NCI-H128 (cell line): ENCODE data around the gene ELOVL3.

ENCODE experiments used
- DNase-seq: peaks from one replicate; lab custom pipeline; 2025; ENCODE audit not compliant: unreplicated experiment; lab: John Stamatoyannopoulos, UW

ELOVL3 gene

DNA sequence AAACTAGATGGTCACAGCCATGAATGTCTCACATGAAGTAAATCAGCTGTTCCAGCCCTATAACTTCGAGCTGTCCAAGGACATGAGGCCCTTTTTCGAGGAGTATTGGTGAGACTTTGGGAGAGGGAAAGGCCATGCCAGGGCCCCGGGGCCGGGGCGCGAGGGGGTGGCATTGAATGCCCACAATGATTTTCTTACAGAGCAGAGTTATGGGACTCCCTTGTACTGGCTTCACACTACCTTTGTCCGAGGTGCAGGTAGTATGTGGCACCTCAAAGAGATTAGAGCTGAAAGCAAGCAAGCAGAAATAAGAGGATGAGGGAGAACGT, 407 bp downstream of the ELOVL3 start:
- DNase-seq, result no peak

DNA sequence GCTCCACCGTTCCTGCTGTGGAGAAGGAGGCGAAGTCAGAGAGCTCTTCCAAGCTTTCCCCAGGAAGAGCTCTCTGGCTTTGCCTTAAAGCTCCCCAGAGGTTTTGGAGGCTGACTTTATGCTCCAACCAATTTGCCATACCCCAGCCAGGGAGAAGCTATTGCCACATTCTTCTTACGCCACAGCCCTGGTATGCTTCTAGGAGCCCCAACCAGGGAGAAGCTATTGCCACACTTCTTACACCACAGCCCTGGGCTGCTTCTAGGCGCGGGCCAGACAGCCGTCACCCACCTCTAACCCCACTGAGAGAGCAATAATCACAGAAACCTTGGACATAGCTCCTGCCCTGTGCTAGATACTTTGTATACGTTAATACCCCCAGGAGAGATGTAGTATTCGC, 951 bp downstream of the ELOVL3 start:
- DNase-seq, result no peak

DNA sequence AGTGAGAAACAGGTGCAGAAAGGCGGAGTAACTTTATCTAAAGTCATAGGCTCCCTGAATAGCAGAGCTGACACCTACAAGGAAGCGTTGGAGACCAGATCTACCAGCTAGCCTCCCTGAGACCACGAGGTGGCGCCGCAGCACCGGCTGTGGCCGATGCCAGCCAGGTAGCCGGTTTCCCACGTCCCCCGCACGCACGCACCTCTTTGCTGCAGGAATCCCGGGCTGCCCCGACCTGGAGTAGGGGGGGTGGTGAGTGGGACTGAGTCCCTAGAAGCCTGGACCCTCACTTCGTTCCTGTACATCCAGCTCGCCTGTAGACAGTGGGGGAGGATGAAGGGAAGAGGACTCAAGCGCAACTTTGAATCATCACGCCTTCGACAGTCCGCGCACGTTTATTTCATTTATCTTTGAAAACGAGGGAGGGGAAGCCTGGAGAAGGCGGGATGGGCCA, 3.7 kb downstream of the ELOVL3 start:
- DNase-seq, result peak; percentile 45

- peak; percentile 20 for DNase-seq
These were observed 4.3 kb downstream of the ELOVL3 start for GRCh38 chr10:102230264-102230860.

GRCh38 chr10:102230861-102231356, 4.8 kb downstream of the ELOVL3 start:
- DNase-seq, result no peak

DNA sequence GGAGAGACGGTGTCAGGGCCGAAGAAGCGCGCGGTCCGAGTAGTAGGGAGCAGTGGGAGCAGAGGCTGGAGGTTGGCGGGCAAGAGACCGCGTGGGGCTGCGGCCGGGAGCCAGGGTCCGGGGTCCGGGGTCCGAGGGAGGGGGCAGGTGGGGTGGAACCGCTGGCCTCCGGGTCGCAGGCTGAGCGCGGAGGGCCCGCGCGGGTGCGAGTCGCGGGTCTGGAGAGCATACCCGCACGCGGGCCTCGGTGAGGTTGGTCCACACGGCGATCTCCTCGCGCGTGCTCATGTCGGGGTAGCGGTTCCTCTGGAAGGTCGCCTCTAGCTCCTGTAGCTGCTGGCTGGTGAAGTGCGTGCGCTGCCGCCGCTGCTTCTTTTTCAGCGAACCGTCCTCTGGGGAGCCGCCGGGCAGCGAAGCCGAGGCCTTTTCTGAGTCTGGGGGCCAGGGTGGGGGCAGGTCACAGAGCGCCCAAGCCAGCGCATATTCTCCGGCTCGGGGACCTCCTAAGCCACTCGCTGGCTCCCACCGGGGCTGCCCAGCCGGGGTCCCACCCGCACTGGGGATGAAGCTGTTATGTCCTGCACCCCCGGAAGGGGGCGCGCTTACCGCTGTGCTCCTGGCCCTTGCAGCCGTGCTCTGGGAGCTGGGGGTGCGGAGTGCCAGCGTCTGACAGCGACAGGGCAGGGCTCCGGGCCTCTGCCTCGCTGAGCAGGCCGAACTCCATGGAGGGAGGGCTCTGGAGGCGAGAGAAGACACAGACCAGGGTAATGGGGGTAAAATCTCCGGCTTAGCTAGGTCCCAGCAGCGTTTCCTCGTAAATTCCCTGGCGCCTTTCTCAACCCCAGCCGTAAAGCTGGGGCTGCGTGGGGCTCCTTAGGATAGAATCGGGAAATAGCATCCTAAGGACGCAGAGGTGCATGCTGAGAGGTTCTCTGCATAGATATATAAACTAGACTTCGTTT, 5.5 kb downstream of the ELOVL3 start:
- DNase-seq, result peak; percentile 4

DNA sequence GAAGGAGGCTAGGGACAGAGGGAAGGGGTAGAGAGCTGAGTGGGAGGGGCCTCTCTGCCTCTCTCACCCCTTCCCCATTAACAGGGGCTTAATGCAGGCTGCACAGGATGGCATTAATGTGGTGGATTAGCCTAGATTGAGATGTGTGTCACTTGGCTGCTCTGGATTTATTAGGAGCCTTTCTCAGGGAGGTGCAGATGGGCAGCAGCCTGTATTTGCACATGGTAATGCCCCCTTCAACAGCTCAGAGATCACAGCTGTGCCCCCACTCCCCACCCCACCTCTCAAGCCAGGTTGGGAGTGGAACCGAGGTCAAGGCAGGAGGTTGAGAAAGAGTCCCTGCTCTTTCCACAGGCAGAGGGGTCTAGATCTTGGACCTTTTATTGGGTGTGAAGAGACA, 7.9 kb downstream of the ELOVL3 start:
- DNase-seq, result no peak

DNA sequence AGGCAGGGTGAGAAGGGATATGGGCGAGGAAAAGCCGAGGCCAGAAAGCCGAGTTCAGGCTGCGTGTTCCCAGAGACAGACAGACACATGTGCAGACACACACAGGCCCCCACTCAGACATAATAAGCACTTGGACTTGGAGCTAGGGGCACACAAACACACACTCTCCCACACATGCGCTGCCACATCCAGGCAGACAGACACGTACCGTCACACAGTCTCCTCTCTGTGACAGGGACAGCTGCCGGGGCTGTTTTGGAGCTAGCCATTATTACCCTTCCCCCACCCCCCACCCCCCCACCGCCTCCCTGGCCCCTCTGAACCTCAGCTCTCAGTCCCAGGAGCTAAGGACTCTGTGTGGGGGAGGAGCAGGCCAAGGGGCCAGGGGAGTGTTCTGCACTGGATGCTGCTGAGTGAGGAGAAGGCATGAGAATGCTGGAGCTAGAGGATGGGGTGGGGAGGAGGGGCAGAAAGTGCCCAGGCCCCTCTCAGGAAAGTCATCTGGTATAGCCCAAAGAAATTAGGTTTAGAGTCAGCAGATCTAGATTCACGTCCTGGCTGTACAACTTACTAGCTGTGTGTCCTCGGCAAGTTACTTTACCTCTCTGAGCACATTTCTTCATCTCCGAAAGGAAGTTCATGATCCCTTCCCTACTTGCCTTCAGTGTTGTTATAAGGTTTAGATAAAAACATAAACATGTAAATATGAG, 8.9 kb downstream of the ELOVL3 start:
- DNase-seq, result no peak

GRCh38 chr10:102235598-102235920, 9.5 kb downstream of the ELOVL3 start:
- DNase-seq, result no peak

- DNase-seq, result no peak
These were observed 9.9 kb downstream of the ELOVL3 start for GRCh38 chr10:102236006-102236405.

DNA sequence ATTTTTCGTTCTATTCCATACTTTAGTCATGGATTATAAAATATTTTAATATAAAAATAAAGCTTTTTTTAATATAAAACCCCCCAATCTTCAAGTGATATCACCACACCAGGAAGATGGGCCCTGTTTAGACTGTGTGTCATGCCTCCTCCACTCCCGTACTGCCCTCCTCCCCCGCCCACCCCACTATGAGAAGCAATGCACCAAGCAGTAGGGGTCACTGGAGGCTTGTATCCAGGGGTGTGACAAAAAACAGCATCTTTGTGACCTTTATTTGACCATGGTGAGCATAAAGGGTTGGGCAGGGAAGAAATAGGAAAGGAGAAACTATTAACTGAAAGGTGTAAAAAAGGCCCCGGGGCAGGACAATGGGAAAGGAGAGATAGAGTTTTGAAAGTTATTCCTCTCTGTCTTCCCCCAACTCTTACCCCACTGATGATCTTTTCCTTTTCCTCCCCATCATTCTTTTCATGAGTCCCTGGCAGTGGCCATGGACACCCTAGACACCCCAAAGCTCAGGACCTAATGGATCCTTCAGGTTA, 11.7 kb downstream of the ELOVL3 start:
- DNase-seq, result no peak

DNA sequence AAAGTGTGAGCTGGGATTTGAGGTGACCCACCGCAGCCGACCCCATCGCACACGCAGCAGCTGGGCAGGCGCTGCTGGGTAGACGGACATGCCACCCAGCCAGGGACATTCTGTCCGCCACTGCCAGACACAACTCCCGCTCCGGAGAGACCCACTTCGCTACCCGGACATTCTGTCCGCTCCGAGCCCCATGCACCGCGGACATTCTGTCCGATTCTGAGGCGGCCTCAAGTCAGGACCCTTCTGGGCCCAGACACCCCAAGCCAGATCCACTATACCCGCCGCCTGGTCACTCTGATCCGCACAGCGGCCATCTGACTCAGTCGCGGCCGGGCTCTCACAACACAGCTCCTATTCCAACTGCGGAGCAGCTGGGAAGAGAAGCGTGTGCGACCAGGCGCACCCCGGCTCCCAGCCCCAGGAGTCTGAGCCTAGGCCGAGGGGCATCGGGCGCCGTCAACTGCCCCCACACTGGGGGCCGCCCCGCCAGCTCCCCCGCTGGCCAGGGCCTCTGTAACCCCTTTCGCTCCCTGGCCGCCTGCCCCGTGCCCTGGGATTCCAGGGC, 14.4 kb downstream of the ELOVL3 start:
- DNase-seq, result no peak

GRCh38 chr10:102241032-102241443, 14.9 kb downstream of the ELOVL3 start:
- DNase-seq, result no peak

GRCh38 chr10:102241444-102242117, 15.5 kb downstream of the ELOVL3 start, which contains the start of gene PITX3:
TSS of gene PITX3 (minus strand) at chr10:102241512. CDS start at chr10:102232080, 9,432 bp downstream.
- DNase-seq, result peak; percentile 22

- no peak for DNase-seq
These were observed 16.0 kb downstream of the ELOVL3 start for GRCh38 chr10:102242118-102242485.

- DNase-seq, result no peak
These were observed 17.2 kb downstream of the ELOVL3 start for GRCh38 chr10:102243309-102243708.

DNA sequence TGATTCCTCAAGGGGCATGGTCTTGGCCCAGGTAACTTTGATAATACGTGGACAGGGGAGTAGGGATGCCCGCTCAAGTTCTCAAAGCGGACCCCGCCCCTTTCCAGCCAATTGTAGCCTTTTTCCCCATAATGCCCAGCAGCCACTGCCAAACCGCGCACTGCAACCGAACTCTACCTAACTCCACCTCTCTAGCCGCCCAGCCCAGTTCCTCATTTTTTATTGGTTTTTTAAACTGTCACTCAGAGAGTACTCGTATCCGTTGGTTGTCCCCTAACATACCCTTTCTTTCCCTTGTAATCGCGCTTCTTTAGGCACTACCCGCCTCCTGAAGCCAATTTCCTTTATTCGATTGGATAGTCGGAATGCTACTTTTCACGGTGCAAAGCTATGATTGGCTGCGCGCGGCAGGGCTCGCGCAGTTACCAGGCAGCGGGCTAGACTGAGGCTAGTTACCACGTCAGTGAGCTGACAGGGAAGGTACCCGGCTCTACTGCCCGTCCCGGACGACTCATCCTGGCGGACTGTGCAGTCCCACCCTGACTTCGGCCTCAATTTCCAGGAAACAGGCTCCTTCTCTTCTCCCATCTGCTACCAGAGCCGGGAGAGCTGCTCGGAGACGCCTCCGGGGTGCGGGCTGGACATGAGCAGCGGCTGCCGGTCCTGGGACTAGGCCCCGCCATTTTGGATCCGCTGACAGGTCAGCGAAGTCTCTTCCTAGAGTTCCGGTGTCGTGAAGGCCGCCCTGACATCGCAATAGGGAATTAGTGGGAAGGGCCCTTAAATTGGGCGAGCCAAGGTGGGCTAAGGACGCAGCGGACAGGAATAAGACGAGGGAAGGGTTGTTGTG, 19.2 kb downstream of the ELOVL3 start, which contains the start of gene GBF1:
Gene GBF1 (plus strand): TSS at position 451 of the 850 bp plus-strand sequence. CDS start 13,407 bp downstream, outside the sequence.
- peak; percentile 90 for DNase-seq

- DNase-seq, result no peak
These were observed 19.8 kb downstream of the ELOVL3 start for GRCh38 chr10:102245932-102246251.

- DNase-seq, result no peak
These were observed 20.2 kb downstream of the ELOVL3 start for GRCh38 chr10:102246261-102246660.

- no peak for DNase-seq
These were observed 21.6 kb downstream of the ELOVL3 start for GRCh38 chr10:102247734-102248133.
